OCI-M2 (cell line): ENCODE measurements around the gene DENND5B.
"Not testable (repeated sequence)": the region's sequence is repeated elsewhere in the genome, so short reads cannot be mapped to it uniquely, and the experiment has no call there.

Source experiments
- DNase-seq: peaks from one replicate; lab custom pipeline; 2025; ENCODE audit not compliant: unreplicated experiment; lab: John Stamatoyannopoulos, UW

DENND5B gene

DNA sequence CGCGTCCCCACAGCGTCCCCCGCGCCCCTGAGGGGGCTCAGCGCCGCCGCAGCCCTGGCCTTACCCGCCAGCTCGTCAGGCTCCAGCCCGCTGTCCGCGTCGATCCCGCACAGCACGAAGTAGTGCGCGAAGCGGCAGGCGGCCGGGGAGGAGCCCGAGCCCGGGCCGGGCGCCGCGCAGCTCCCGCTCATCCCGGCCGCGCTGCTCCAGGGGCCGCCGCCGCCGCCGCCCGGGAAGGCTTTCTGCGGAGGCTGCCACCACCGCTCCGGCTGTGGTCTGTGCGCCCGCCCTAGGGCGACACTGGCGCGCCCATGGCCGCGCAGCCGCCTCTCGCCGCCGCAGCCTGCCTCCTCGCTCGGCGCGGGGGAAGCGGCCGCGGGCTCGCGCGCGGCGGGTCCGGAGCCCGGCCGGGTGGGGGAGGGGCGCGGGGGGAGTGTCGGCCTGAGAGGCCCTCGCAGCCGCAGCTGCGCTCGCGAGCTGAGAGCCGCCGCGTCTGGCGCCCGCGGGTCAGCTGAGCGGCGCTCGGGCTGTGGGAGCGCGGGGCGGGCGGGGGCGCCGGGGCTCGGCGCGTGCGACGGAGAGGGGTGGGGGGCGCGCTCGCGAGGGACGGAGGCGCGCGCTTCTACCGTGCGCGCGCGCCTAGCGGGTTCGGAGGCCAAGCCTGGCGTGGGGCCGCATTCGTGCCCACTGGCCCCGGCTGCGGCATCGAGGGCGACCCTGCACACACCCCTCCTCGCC lies at the start of gene DENND5B:
TSS of gene DENND5B (minus strand) at position 495 of the 738 bp plus-strand sequence. CDS start at position 191, 304 bp downstream.
- DNase-seq = no peak

- DNase-seq = no peak
Observed at GRCh38 chr12:31634620-31635019, 43.7 kb upstream of the DENND5B start.

GRCh38 chr12:31633464-31633863 lies 42.5 kb upstream of the DENND5B start:
- no peak for DNase-seq

DNA sequence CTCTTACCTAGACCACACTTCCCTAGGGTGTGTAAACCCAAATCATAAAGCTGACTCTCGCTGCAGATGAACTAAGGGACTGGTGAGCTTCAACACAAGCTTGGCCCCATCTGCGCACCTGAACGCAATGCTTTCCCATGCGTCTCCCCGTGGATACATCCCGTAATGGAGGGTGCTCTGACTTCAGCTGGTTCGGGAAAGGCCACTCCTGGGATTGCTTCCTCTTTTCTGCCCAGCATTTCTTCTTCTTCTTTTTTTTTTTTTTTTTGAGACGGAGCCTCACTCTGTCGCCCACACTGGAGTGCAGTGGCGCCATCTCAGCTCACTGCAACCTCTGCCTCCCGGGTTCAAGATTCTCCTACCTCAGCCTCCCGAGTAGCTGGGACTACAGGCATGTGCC lies 40.9 kb upstream of the DENND5B start:
- DNase-seq = no peak

DNA sequence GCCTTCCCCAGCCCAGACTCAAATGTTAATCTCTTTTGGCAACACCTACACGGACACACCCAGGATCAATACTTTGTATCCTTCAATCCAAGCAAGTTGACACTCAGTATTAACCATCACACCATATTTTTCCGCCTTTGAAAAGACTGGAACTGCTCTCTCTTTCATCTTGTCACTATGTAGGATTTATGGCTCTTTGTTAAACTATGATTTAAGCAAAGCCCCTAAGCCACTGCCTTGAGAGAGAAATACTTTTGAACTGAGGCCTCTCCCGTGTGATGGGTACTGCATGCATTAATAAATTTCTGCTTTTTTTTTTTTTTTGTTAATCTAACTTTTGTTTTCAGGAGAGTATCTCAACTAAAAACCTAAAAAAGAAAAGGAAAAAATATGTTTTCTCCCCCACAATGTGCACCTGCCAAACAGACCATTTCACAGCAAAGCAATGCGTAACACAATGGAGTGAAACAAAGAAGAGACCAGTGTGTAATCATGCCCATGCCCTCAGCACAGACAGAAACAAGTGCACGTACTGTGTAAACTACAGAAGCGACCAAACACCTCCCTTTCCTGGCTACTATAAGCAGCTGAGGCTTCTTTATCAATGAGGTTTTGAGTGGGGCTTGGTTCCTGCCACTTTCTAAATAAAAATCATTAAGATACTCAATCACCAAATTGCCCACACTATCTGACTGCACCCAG lies 40.2 kb upstream of the DENND5B start:
- DNase-seq = no peak

DNA sequence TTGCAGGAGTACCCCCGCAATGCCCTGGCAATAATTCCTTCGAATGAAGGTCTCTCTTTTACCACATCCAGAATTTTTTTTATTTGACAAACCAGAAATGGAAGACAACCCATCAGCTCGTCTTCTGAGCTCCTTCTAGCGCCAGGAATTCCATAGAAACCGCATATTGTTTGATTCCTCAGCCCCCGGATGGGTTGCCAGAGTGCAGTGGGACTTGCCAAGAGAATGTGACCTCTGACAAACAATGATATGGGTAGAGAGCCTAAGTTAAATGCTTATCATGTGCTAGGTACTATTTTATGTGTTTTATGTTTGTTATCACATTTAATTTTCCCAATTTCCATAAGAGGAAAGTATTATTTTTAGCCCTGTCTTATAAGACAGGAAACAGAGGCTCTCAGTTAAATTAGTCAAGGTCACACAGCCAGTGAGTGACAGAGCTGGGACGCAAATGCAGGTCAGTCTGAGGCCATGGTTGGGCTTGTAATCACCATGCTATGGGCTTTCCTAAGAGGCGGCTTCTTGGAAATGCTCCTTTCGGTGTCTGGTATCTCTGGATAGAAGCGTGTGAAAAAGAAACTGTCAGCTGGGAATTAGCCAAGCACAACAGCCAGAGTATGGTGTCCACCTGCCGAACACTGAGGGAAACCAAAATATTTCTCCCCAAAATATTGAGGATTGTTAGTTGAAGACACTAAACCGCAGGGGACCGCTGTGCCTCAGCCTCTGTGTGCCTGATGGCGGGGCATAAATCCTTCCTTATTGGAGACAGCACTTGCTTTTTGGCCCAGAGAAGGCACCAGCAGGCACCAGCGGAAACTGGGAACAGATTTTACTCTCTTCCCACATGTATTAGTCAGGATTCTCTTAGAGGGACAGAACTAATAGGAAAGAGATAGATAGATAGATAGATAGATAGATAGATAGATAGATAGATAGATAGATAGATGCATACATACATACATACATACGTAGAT lies 39.1 kb upstream of the DENND5B start:
- no peak for DNase-seq

- no peak for DNase-seq
Observed at GRCh38 chr12:31627456-31628054, 36.6 kb upstream of the DENND5B start.

GRCh38 chr12:31626270-31626995 lies 35.5 kb upstream of the DENND5B start:
- DNase-seq = no peak

GRCh38 chr12:31622038-31622437 lies 31.1 kb upstream of the DENND5B start:
- DNase-seq = no peak

DNA sequence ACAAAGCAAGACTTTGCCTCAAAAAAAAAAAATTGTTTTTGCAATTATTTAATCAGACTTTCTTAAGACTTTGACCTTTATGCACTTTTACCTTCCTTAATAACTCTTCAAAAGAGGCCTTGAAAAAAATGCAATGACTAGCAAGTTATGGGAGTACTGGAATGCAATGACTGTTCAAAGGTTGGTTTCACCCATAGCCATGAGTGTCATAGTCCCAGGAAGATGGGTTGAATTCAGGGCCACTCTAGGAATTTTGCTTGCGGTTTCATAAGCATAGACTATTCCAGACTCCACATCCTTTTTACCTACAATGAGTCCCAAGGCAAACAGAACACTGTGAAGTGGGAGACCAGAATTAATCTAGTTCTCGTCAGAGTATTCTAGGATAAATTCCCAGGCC lies 29.4 kb upstream of the DENND5B start:
- DNase-seq = no peak

DNA sequence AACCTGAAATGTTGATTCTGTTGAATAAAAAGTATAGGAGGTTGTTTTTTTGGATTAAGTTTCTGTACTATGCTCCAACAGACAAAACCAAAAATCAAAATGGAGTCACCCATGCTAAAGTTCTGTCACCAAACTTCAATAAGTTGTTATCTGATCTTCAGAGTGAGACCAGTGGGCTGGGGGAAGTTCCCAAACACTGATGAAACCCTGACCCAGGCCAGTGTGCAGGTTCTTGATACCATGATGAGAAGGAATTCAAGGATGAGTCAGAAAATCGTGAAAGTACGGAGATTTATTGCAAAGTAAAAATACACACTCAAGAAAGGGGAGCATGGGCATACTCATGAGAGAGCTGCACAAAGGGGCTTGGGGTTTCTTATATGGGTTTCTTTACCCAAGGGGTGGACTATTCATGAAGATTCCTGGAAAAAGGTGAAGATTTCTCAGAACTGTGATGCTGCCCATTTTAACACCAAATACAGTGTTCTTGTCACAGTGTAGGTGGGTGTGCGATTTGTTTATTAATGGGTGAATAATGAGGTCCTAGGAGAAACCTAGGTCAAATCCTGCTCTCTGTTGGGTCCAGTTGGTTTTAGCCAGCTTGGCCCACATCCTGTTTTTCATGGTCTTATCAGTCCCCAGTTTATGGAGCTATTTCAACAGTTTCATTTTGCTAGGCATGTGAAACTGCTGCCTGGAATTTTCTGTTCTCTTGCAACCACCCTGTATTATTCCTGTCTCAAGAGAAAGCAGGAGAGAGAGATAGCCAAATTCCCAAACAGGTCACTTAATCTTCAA lies 27.5 kb upstream of the DENND5B start:
- no peak for DNase-seq

DNA sequence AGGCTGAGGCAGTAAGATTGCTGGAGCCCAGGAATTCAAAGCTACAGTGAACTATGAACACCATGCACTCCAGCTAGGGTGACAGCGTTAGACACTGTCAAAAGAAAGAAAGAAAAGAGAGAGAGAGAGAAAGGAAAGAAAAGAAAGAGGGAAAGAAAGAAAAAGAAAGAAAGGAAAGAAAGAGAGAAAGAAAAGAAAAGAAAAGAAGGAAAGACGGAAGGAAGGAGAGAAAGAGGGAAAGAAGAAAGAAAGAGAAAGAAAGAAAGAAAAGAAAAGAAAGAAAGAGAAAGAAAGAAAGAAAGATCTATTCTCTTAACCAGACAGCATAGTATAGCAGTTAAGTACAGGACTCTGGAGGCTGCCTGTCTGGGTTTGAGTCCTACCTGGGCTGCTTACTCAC lies 21.9 kb upstream of the DENND5B start:
- DNase-seq = no peak

- not testable (repeated sequence) for DNase-seq
Observed at GRCh38 chr12:31608299-31608698, 17.4 kb upstream of the DENND5B start.

- DNase-seq = no peak
Observed at GRCh38 chr12:31605531-31605930, 14.6 kb upstream of the DENND5B start.

- DNase-seq = no peak
Observed at GRCh38 chr12:31603546-31604009, 12.6 kb upstream of the DENND5B start.

DNA sequence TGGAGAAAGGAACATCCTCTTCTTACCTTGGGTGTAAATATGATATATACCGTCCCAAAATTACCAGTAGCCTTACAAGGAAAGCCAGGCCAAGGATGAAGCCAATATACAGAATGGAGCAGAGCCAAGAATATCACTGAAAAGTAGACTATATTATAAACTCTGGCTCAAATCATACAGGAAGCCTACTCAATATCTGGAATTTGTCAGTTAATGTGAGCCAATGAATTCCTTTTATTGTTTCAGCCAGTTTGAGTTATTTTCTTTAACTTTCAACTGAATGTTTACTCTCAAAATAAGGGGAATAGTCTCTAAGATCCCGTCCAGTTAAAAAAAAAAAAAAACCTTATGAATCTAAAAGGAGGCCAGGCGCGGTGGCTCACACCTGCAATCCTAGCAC lies 9.8 kb upstream of the DENND5B start:
- DNase-seq = no peak

GRCh38 chr12:31600252-31600651 lies 9.3 kb upstream of the DENND5B start:
- no peak for DNase-seq

GRCh38 chr12:31599053-31599452 lies 8.1 kb upstream of the DENND5B start:
- DNase-seq = no peak

GRCh38 chr12:31597066-31597465 lies 6.1 kb upstream of the DENND5B start:
- no peak for DNase-seq
